GM19452 (cell line): ENCODE results near the gene BAG2.

Experiments used
- ATAC-seq: cut with Tn5 transposase; IDR thresholded peaks from one replicate; pipeline ENCODE4 v1.9.1; 2021; ENCODE audit not compliant: unreplicated experiment

BAG2 gene

GRCh38 chr6:57221191-57221935 lies 49.2 kb downstream of the BAG2 start:
- peak; percentile 60 for ATAC-seq

- peak; percentile 82 for ATAC-seq
These were observed 50.0 kb downstream of the BAG2 start, which contains the start of gene RAB23 for GRCh38 chr6:57221936-57222742. Gene RAB23, minus strand, starts transcription at chr6:57222307. Its CDS starts 11,927 bp downstream, at chr6:57210380.

GRCh38 chr6:57222743-57223077 lies 50.6 kb downstream of the BAG2 start:
- ATAC-seq, result no peak

GRCh38 chr6:57224769-57225515 lies 52.8 kb downstream of the BAG2 start:
- ATAC-seq, result no peak

GRCh38 chr6:57226221-57226620 lies 54.1 kb downstream of the BAG2 start:
- ATAC-seq, result no peak
